ENCODE measurements around the gene FAM47E.

Gene FAM47E

DNA sequence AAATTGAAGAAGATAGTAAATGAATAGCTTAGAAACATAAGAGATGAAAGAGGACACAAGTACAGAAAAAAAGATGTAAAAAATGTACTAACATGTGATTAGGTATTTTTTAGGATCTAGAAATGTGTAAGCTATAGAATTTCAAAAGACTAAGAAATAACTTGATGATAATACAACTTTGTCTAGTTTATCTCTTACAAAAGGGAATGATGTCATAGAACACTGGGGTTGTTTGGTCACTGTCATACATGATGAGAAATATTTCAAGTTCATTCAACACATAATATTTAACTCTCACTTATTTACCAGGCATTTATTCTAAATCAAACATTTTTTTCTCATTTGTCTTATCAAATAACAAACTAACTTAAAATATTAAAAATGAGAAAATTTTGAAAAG, 73.6 kb downstream of the FAM47E start:
- CTCF ChIA-PET, result interaction anchor here (0.6 to 1.0 kb wide), 3 partner anchors 64 to 169 kb away, joined by 3 to 6 read pairs (median 5); no protein-coding TSS in a partner anchor

DNA sequence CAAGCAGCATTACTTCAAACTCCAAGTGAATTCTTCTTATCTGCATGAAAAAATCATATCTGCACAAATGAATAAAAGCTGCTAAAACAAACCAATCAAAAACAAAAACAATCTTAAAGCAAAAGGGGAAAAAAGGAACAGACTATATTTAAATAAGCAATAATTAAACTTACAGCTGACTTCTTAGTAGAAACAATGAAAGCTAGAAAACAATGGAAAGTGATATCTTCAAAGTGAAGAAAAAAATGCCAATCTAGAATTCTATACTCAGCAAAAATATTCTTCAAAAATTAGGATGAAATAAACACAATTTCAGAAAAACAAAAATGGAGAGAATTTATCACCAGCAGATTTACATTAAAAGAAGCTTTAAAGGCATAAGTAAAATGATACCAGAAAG, 75.0 kb downstream of the FAM47E start:
- ChIA-PET CTCF (interaction anchor here (0.7 kb wide), 1 partner anchor 437 kb away, joined by 3 read pairs; no protein-coding TSS in a partner anchor), POLR2A (ENCODE audit: low non-redundant PET) (no interaction called here)
- DNase-seq (ENCODE audit: low spot score), result no peak
- no peak overlapping the region for H3K27ac ChIP-seq
- TF ChIP-seq, protein P1, sequence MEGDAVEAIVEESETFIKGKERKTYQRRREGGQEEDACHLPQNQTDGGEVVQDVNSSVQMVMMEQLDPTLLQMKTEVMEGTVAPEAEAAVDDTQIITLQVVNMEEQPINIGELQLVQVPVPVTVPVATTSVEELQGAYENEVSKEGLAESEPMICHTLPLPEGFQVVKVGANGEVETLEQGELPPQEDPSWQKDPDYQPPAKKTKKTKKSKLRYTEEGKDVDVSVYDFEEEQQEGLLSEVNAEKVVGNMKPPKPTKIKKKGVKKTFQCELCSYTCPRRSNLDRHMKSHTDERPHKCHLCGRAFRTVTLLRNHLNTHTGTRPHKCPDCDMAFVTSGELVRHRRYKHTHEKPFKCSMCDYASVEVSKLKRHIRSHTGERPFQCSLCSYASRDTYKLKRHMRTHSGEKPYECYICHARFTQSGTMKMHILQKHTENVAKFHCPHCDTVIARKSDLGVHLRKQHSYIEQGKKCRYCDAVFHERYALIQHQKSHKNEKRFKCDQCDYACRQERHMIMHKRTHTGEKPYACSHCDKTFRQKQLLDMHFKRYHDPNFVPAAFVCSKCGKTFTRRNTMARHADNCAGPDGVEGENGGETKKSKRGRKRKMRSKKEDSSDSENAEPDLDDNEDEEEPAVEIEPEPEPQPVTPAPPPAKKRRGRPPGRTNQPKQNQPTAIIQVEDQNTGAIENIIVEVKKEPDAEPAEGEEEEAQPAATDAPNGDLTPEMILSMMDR (conservative IDR thresholded peaks at IDR 0.05; ENCODE audit: low read depth), result no peak

More for the DNA sequence above, 73.6 kb downstream of the FAM47E start:
- no peak for DNase-seq (ENCODE audit: low spot score)
- TF ChIP-seq, protein P1 (conservative IDR thresholded peaks at IDR 0.05; ENCODE audit: low read depth), result no peak
- POLR2A ChIA-PET (ENCODE audit: low non-redundant PET), result no interaction called here
- H3K27ac ChIP-seq, result no peak overlapping the region
